Subcutaneous abdominal adipose tissue (tissue), 5 donors: Measurements from ENCODE around the gene HNRNPU.
A peak's percentile ranks its signal among the peaks of the same experiment; 100 is the strongest.

ENCODE experiments used
- H3K27ac ChIP-seq: one replicate; pipeline ENCODE4 v1.7.0; 2013; ENCODE audit warnings: low read depth, mild to moderate bottlenecking, inconsistent platforms, low read length, moderate library complexity
- H3K27me3 ChIP-seq, 5 donors: one replicate each; pipeline ENCODE4 v1.7.0; 2013; ENCODE audit warnings: low read length in 5 of 5, inconsistent platforms in 1 of 5; ENCODE audit not compliant: control insufficient read depth in 5 of 5, insufficient read depth in 4 of 5
- H3K36me3 ChIP-seq, 5 donors: one replicate each; pipeline ENCODE4 v1.7.0; 2013; ENCODE audit warnings: low read length in 5 of 5; ENCODE audit not compliant: control insufficient read depth in 5 of 5, insufficient read depth in 5 of 5
- H3K4me1 ChIP-seq, 5 donors: one replicate each; pipeline ENCODE4 v1.7.0; 2013; ENCODE audit warnings: low read length in 5 of 5, mild to moderate bottlenecking in 3 of 5, moderate library complexity in 1 of 5; ENCODE audit not compliant: control insufficient read depth in 5 of 5, insufficient read depth in 5 of 5
- H3K4me3 ChIP-seq, 5 donors: one replicate each; pipeline ENCODE4 v1.7.0; 2013; ENCODE audit warnings: low read length in 5 of 5, low read depth in 1 of 5
- H3K9ac ChIP-seq, 5 donors: one replicate each; pipeline ENCODE4 v1.7.0; 2013; ENCODE audit warnings: low read length in 5 of 5, mild to moderate bottlenecking in 4 of 5, moderate library complexity in 3 of 5
- H3K9me3 ChIP-seq, 5 donors: one replicate each; pipeline ENCODE4 v1.7.0; 2013; ENCODE audit warnings: low read length in 5 of 5; ENCODE audit not compliant: control insufficient read depth in 5 of 5
- donor health status: healthy.
- donor health status: healthy.
- donor health status: healthy.
- donor health status: healthy.
- donor health status: healthy.

HNRNPU gene

DNA sequence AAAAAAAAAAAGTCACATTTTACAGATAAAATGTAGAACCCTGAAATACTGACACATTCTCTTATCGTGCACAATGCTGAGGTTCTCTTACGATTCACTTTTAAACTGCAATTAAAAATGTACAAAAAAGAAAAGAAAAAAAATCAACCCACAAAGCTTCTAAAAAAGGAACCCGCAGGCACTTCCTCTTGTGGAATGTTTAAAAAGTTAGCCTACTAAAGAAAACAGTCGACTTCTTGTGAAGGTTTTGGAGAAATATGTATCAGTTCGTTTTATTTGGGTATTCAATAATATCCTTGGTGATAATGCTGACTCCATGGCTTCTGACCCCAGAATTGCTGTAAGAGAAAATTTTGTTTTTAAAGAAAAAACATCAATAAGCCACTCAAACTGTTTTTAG lies 10.2 kb downstream of the HNRNPU start:
- H3K4me1 ChIP-seq = peaks cover 3 to 34% (median 23%) of the 10 kb centered on the region in 5 donors
- H3K36me3 ChIP-seq = peaks cover 68 to 88% (median 76%) of the 10 kb centered on the region in 5 donors
- peak overlapping the region; percentile 25 for H3K27ac ChIP-seq

GRCh38 chr1:244852694-244853093 lies 11.6 kb downstream of the HNRNPU start:
- no peak overlapping the region for H3K27ac ChIP-seq
- H3K9ac ChIP-seq = no peak overlapping the region
- H3K9me3 ChIP-seq = no peaks in the 10 kb centered on the region
- no peak overlapping the region for H3K4me3 ChIP-seq
- H3K36me3 ChIP-seq = peaks cover 60 to 81% (median 71%) of the 10 kb centered on the region in 5 donors
- H3K27me3 ChIP-seq = no peaks in the 10 kb centered on the region
- peaks cover 3 to 26% (median 13%) of the 10 kb centered on the region in 5 donors for H3K4me1 ChIP-seq

More for the DNA sequence above, 10.2 kb downstream of the HNRNPU start:
- Histone ChIP-seq H3K9me3 (no peaks in the 10 kb centered on the region), H3K4me3 (no peak overlapping the region), H3K9ac (no peak overlapping the region), H3K27me3 (no peaks in the 10 kb centered on the region)

GRCh38 chr1:244851546-244852231 lies 12.7 kb downstream of the HNRNPU start:
- Histone ChIP-seq H3K36me3 (peaks cover 54 to 79% (median 68%) of the 10 kb centered on the region in 5 donors), H3K9ac (no peak overlapping the region), H3K4me1 (peaks cover 3 to 25% (median 13%) of the 10 kb centered on the region in 5 donors), H3K27ac (peak overlapping the region; percentile 37), H3K27me3 (no peaks in the 10 kb centered on the region), H3K9me3 (no peaks in the 10 kb centered on the region), H3K4me3 (no peak overlapping the region)

DNA sequence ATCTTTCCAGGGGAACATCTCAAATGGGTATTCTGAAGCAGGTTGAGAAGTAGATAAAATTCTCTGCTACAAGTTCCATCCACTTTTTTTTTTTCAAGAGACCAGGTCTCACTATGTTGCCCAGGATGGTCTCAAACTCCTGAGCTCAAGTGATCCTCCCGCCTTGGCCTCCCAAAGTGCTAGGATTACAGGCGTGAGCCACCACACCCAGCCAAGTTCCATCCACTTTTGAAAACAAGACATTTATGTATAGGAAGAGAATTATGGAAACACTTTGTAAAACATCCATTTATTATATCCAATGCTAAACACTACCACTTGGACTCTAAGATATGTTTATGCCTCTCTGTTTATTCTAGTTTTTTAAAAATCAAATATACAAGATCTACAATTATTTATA lies 13.4 kb downstream of the HNRNPU start:
- no peak overlapping the region for H3K9ac ChIP-seq
- H3K27ac ChIP-seq = no peak overlapping the region
- peaks cover 52 to 79% (median 68%) of the 10 kb centered on the region in 5 donors for H3K36me3 ChIP-seq
- no peaks in the 10 kb centered on the region for H3K27me3 ChIP-seq
- H3K4me3 ChIP-seq = no peak overlapping the region
- H3K4me1 ChIP-seq = peaks cover 3 to 25% (median 15%) of the 10 kb centered on the region in 5 donors
- no peaks in the 10 kb centered on the region for H3K9me3 ChIP-seq

GRCh38 chr1:244850099-244850852 lies 14.1 kb downstream of the HNRNPU start:
- Histone ChIP-seq H3K9me3 (no peaks in the 10 kb centered on the region), H3K9ac (no peak overlapping the region), H3K36me3 (peaks cover 50 to 78% (median 68%) of the 10 kb centered on the region in 5 donors), H3K4me3 (no peak overlapping the region), H3K4me1 (peaks cover 3 to 19% (median 13%) of the 10 kb centered on the region in 5 donors), H3K27me3 (no peaks in the 10 kb centered on the region), H3K27ac (peak overlapping the region; percentile 24)

DNA sequence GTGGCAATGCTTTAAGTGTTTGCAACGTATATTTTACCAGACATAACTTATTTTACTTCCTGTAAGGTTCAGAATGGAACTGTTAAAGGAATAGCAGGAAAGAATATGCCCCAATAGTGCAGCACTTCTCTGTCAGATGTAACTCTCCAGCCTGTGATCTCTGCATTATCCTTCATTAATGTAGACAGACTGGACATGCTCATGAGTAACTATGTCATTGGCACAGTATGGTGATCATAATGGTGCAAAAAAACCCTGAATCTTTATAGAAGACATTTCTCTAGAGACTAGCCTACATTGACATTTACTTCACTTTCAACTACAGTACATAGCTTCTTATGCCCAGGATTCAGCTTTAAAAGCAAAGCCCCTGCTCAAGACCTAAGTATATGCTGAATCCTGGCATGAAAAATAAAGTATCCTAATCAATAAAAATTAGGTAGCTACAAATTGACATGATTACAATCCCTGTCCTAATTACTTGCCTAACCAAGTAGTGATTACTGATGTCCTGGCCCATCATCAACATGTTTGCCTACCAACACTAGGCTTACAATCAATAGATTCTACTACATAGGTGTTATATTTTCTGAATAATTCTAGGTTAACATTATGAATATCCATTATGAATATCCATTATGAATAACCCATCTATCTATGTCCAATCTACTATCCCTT lies 15.0 kb downstream of the HNRNPU start:
- Histone ChIP-seq H3K4me1 (peaks cover 0 to 17% (median 12%) of the 10 kb centered on the region in 5 donors), H3K4me3 (no peak overlapping the region), H3K27ac (no peak overlapping the region), H3K36me3 (peaks cover 51 to 80% (median 68%) of the 10 kb centered on the region in 5 donors), H3K9ac (no peak overlapping the region), H3K27me3 (no peaks in the 10 kb centered on the region), H3K9me3 (no peaks in the 10 kb centered on the region)

GRCh38 chr1:244846653-244847052 lies 17.7 kb downstream of the HNRNPU start:
- peaks cover 0 to 12% (median 10%) of the 10 kb centered on the region in 5 donors for H3K4me1 ChIP-seq
- H3K27me3 ChIP-seq = no peaks in the 10 kb centered on the region
- H3K36me3 ChIP-seq = peaks cover 44 to 78% (median 69%) of the 10 kb centered on the region in 5 donors
- H3K27ac ChIP-seq = no peak overlapping the region
- no peak overlapping the region for H3K4me3 ChIP-seq
- H3K9ac ChIP-seq = no peak overlapping the region
- no peaks in the 10 kb centered on the region for H3K9me3 ChIP-seq

DNA sequence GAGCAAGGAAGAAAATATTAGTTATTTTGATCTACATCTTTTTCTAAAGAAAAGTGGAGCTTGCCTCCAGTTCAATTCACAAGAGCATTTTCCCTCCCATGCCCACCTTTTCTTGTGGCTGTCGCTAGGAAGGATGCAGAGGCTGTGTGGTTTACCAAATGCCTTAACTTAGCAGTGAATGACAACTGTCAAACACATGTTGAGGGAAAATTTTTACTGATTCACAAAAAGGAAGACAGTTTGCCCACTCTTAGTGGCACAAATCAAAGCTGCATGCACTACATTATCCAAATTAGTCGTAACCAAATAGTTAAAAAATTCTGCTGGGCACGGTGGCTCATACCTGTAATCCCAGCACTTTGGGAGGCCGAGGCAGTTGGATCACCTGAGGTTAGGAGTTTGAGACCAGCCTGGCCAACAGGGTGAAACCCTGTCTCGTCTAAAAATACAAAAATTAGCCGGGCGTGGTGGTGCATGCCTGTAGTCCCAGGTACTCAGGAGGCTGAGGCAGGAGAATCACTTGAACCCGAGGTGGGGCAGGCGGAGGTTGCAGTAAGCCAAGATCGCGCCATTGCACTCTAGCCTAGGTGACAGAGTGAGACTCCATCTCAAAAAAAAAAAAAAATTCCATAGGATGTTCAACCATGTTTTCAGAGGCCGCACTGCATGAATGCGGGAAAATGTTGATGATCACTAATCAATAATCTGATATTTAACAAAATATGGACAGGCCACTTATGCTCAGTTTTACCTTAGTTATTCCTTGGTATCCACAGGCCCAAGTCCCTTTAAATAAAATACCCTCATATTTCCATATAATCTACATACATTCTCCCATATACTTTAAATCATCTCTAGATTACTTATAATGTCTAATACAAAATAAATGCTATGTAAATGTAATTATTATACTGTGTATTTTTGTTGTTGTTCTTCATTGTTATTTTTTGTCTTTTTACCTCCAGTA lies 19.9 kb downstream of the HNRNPU start:
- Histone ChIP-seq H3K9ac (no peak overlapping the region), H3K4me1 (peaks cover 0 to 5% (median 0%) of the 10 kb centered on the region in 5 donors), H3K36me3 (peaks cover 53 to 79% (median 72%) of the 10 kb centered on the region in 5 donors), H3K27me3 (no peaks in the 10 kb centered on the region), H3K27ac (no peak overlapping the region), H3K4me3 (no peak overlapping the region), H3K9me3 (no peaks in the 10 kb centered on the region)
